Measurements from ENCODE around the gene PPP6R3.
"Not testable (repeated sequence)": the region's sequence is repeated elsewhere in the genome, so short reads cannot be mapped to it uniquely, and the experiment has no call there.

Gene PPP6R3

GRCh38 chr11:68469642-68470041 lies 9.1 kb downstream of the PPP6R3 start:
- Histone ChIP-seq H3K9me3 (ENCODE audit: control insufficient read depth, low read length) (no peaks in the 10 kb centered on the region), H3K27me3 (replicated peaks; ENCODE audit: control insufficient read depth, insufficient read depth, low read length, poor library complexity, severe bottlenecking) (no peaks in the 10 kb centered on the region), H3K27ac (ENCODE audit: insufficient read depth, low read length, poor library complexity, severe bottlenecking) (peak overlapping the region; percentile 26), H3K4me3 (ENCODE audit: insufficient read depth, low read depth, low read length, poor library complexity, severe bottlenecking) (no peak overlapping the region), H3K4me1 (ENCODE audit: control insufficient read depth, insufficient read depth, low read length, poor library complexity, severe bottlenecking) (peaks cover 40% of the 10 kb centered on the region), H3K36me3 (ENCODE audit: control insufficient read depth, insufficient read depth, low read length) (no peaks in the 10 kb centered on the region)
- DNase-seq, result no peak

DNA sequence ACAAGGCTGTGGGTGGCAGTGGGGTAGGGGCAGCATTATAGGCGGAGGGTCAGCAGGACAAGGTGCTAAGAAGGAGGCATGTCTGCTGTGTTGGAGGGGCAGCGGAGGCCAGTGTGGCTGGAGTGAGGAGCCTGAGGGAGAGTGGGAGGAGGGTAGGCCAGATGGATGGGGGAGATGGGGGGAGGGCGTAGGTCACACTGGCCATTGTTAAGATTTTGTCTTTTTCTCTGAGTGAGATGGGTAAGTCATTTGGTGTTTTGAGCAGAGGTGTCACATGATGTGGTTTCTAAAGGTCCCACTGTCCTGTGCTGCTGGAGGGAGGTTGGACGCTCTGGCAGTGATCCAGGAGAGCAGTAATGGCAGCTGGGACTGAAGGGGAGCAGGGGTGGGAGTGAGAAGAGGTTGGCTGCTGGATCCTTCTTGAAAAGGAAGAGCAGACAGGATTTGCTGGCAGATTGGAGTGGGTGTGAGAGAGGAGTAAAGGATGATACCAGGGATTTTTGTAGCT lies 9.8 kb downstream of the PPP6R3 start:
- no peak for DNase-seq

GRCh38 chr11:68471360-68472340 lies 11.1 kb downstream of the PPP6R3 start:
- H3K4me3 ChIP-seq (ENCODE audit: insufficient read depth, low read depth, low read length, poor library complexity, severe bottlenecking), result peak overlapping the region; percentile 16
- H3K27me3 ChIP-seq (replicated peaks; ENCODE audit: control insufficient read depth, insufficient read depth, low read length, poor library complexity, severe bottlenecking), result no peaks in the 10 kb centered on the region
- peak in 2 of 3 donors; percentile 21 to 38 for DNase-seq
- peak overlapping the region; percentile 35 for H3K27ac ChIP-seq (ENCODE audit: insufficient read depth, low read length, poor library complexity, severe bottlenecking)
- no peaks in the 10 kb centered on the region for H3K36me3 ChIP-seq (ENCODE audit: control insufficient read depth, insufficient read depth, low read length)
- no peaks in the 10 kb centered on the region for H3K9me3 ChIP-seq (ENCODE audit: control insufficient read depth, low read length)
- peaks cover 40% of the 10 kb centered on the region for H3K4me1 ChIP-seq (ENCODE audit: control insufficient read depth, insufficient read depth, low read length, poor library complexity, severe bottlenecking)

More for the DNA sequence above, 9.8 kb downstream of the PPP6R3 start:
- no peaks in the 10 kb centered on the region for H3K9me3 ChIP-seq (ENCODE audit: control insufficient read depth, low read length)
- H3K27ac ChIP-seq (ENCODE audit: insufficient read depth, low read length, poor library complexity, severe bottlenecking), result peak overlapping the region; percentile 26
- peaks cover 40% of the 10 kb centered on the region for H3K4me1 ChIP-seq (ENCODE audit: control insufficient read depth, insufficient read depth, low read length, poor library complexity, severe bottlenecking)
- H3K36me3 ChIP-seq (ENCODE audit: control insufficient read depth, insufficient read depth, low read length), result no peaks in the 10 kb centered on the region
- no peak overlapping the region for H3K4me3 ChIP-seq (ENCODE audit: insufficient read depth, low read depth, low read length, poor library complexity, severe bottlenecking)
- no peaks in the 10 kb centered on the region for H3K27me3 ChIP-seq (replicated peaks; ENCODE audit: control insufficient read depth, insufficient read depth, low read length, poor library complexity, severe bottlenecking)

- H3K27ac ChIP-seq (ENCODE audit: insufficient read depth, low read length, poor library complexity, severe bottlenecking), result no peak overlapping the region
- no peak overlapping the region for H3K4me3 ChIP-seq (ENCODE audit: insufficient read depth, low read depth, low read length, poor library complexity, severe bottlenecking)
- no peaks in the 10 kb centered on the region for H3K27me3 ChIP-seq (replicated peaks; ENCODE audit: control insufficient read depth, insufficient read depth, low read length, poor library complexity, severe bottlenecking)
- H3K4me1 ChIP-seq (ENCODE audit: control insufficient read depth, insufficient read depth, low read length, poor library complexity, severe bottlenecking), result peaks cover 39% of the 10 kb centered on the region
- H3K9me3 ChIP-seq (ENCODE audit: control insufficient read depth, low read length), result no peaks in the 10 kb centered on the region
- no peak for DNase-seq
- no peaks in the 10 kb centered on the region for H3K36me3 ChIP-seq (ENCODE audit: control insufficient read depth, insufficient read depth, low read length)
These were observed 12.2 kb downstream of the PPP6R3 start for GRCh38 chr11:68472778-68473177.

GRCh38 chr11:68473693-68474092 lies 13.1 kb downstream of the PPP6R3 start:
- no peak overlapping the region for H3K4me3 ChIP-seq (ENCODE audit: insufficient read depth, low read depth, low read length, poor library complexity, severe bottlenecking)
- no peaks in the 10 kb centered on the region for H3K27me3 ChIP-seq (replicated peaks; ENCODE audit: control insufficient read depth, insufficient read depth, low read length, poor library complexity, severe bottlenecking)
- H3K27ac ChIP-seq (ENCODE audit: insufficient read depth, low read length, poor library complexity, severe bottlenecking), result no peak overlapping the region
- H3K36me3 ChIP-seq (ENCODE audit: control insufficient read depth, insufficient read depth, low read length), result no peaks in the 10 kb centered on the region
- peaks cover 33% of the 10 kb centered on the region for H3K4me1 ChIP-seq (ENCODE audit: control insufficient read depth, insufficient read depth, low read length, poor library complexity, severe bottlenecking)
- no peaks in the 10 kb centered on the region for H3K9me3 ChIP-seq (ENCODE audit: control insufficient read depth, low read length)
- DNase-seq, result no peak

- not testable (repeated sequence) for H3K4me3 ChIP-seq (ENCODE audit: insufficient read depth, low read depth, low read length, poor library complexity, severe bottlenecking); H3K27ac ChIP-seq (ENCODE audit: insufficient read depth, low read length, poor library complexity, severe bottlenecking); H3K36me3 ChIP-seq (ENCODE audit: control insufficient read depth, insufficient read depth, low read length); H3K9me3 ChIP-seq (ENCODE audit: control insufficient read depth, low read length); H3K27me3 ChIP-seq (replicated peaks; ENCODE audit: control insufficient read depth, insufficient read depth, low read length, poor library complexity, severe bottlenecking); DNase-seq
- H3K4me1 ChIP-seq (ENCODE audit: control insufficient read depth, insufficient read depth, low read length, poor library complexity, severe bottlenecking), result peaks cover 14% of the 10 kb centered on the region
These were observed 15.1 kb downstream of the PPP6R3 start for GRCh38 chr11:68475626-68476025.

GRCh38 chr11:68479390-68479789 lies 18.8 kb downstream of the PPP6R3 start:
- H3K9me3 ChIP-seq (ENCODE audit: control insufficient read depth, low read length), result no peaks in the 10 kb centered on the region
- peaks cover 7% of the 10 kb centered on the region for H3K4me1 ChIP-seq (ENCODE audit: control insufficient read depth, insufficient read depth, low read length, poor library complexity, severe bottlenecking)
- no peak overlapping the region for H3K27ac ChIP-seq (ENCODE audit: insufficient read depth, low read length, poor library complexity, severe bottlenecking)
- no peak for DNase-seq
- no peaks in the 10 kb centered on the region for H3K27me3 ChIP-seq (replicated peaks; ENCODE audit: control insufficient read depth, insufficient read depth, low read length, poor library complexity, severe bottlenecking)
- no peaks in the 10 kb centered on the region for H3K36me3 ChIP-seq (ENCODE audit: control insufficient read depth, insufficient read depth, low read length)
- H3K4me3 ChIP-seq (ENCODE audit: insufficient read depth, low read depth, low read length, poor library complexity, severe bottlenecking), result no peak overlapping the region

- peaks cover 7% of the 10 kb centered on the region for H3K4me1 ChIP-seq (ENCODE audit: control insufficient read depth, insufficient read depth, low read length, poor library complexity, severe bottlenecking)
- no peaks in the 10 kb centered on the region for H3K9me3 ChIP-seq (ENCODE audit: control insufficient read depth, low read length)
- no peak overlapping the region for H3K27ac ChIP-seq (ENCODE audit: insufficient read depth, low read length, poor library complexity, severe bottlenecking)
- H3K36me3 ChIP-seq (ENCODE audit: control insufficient read depth, insufficient read depth, low read length), result no peaks in the 10 kb centered on the region
- DNase-seq, result no peak
- H3K4me3 ChIP-seq (ENCODE audit: insufficient read depth, low read depth, low read length, poor library complexity, severe bottlenecking), result no peak overlapping the region
- H3K27me3 ChIP-seq (replicated peaks; ENCODE audit: control insufficient read depth, insufficient read depth, low read length, poor library complexity, severe bottlenecking), result no peaks in the 10 kb centered on the region
These were observed 19.6 kb downstream of the PPP6R3 start for GRCh38 chr11:68480193-68480592.

GRCh38 chr11:68480852-68481510 lies 20.4 kb downstream of the PPP6R3 start:
- no peaks in the 10 kb centered on the region for H3K27me3 ChIP-seq (replicated peaks; ENCODE audit: control insufficient read depth, insufficient read depth, low read length, poor library complexity, severe bottlenecking)
- no peak for DNase-seq
- peaks cover 7% of the 10 kb centered on the region for H3K4me1 ChIP-seq (ENCODE audit: control insufficient read depth, insufficient read depth, low read length, poor library complexity, severe bottlenecking)
- no peaks in the 10 kb centered on the region for H3K9me3 ChIP-seq (ENCODE audit: control insufficient read depth, low read length)
- no peak overlapping the region for H3K27ac ChIP-seq (ENCODE audit: insufficient read depth, low read length, poor library complexity, severe bottlenecking)
- no peak overlapping the region for H3K4me3 ChIP-seq (ENCODE audit: insufficient read depth, low read depth, low read length, poor library complexity, severe bottlenecking)
- no peaks in the 10 kb centered on the region for H3K36me3 ChIP-seq (ENCODE audit: control insufficient read depth, insufficient read depth, low read length)
